Measurements from ENCODE around the gene AK2. TPM values are rescaled to one million over a fixed set of nuclear protein-coding genes. Genes with fewer than 3 reads are reported as not detected.
"Not testable (repeated sequence)": the region's sequence is repeated elsewhere in the genome, so short reads cannot be mapped to it uniquely, and the experiment has no call there.

AK2 gene
- total RNA-seq, 3 donors from 2014 or later = 147 to 228 (median 186) TPM

DNA sequence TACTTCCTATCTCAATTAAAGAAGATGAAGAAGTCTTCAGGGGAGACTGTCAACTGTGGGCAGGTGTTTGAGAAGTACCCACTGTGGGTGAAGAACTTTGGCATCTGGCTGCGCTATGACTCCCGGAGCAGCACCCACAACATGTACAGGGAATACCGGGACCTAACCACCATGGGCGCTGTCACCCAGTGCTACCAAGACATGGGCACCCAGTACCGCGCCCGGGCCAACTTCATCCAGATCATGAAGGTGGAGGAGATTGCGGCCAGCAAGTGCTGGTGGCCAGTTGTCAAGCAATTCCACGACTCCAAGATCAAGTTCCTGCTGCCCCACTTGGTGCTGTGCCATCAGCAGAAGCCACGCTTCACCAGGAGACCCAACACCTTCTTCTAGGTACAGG is 56.6 kb downstream of the AK2 start:
- Histone ChIP-seq H3K9me3 (no peaks in the 10 kb centered on the region), H3K4me3 (no peak overlapping the region), H3K4me1 (ENCODE audit: low read depth) (peaks cover 21% of the 10 kb centered on the region), H3K36me3 (ENCODE audit: low read depth) (no peaks in the 10 kb centered on the region)
- intact Hi-C loops (cut with DNase I, micrococcal nuclease) = no loop called here
- DNase-seq (peak in 1 of 3 donors; percentile 39), ATAC-seq (no peak)
- TF ChIP-seq, protein P1, sequence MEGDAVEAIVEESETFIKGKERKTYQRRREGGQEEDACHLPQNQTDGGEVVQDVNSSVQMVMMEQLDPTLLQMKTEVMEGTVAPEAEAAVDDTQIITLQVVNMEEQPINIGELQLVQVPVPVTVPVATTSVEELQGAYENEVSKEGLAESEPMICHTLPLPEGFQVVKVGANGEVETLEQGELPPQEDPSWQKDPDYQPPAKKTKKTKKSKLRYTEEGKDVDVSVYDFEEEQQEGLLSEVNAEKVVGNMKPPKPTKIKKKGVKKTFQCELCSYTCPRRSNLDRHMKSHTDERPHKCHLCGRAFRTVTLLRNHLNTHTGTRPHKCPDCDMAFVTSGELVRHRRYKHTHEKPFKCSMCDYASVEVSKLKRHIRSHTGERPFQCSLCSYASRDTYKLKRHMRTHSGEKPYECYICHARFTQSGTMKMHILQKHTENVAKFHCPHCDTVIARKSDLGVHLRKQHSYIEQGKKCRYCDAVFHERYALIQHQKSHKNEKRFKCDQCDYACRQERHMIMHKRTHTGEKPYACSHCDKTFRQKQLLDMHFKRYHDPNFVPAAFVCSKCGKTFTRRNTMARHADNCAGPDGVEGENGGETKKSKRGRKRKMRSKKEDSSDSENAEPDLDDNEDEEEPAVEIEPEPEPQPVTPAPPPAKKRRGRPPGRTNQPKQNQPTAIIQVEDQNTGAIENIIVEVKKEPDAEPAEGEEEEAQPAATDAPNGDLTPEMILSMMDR (IDR thresholded peaks at IDR 0.05) = no peak

DNA sequence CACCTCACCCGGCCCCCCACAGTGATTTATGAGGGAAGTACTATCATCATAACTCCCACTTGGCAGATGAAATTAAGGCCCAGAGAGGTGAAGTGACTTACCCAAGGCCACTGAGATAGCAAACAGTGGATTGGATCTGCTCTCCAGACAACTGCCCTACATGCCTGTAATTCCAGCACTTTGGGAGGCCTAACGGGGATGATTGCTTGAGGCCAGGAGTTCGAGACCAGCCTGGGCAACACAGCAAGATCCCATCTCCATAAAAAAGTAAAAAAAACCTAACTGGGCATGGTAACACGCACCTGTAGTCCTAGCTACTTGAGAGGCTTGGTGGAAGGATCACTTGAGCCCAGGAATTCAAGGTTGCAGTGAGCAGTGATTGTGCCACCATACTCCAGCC is 57.8 kb downstream of the AK2 start:
- intact Hi-C loops (cut with DNase I, micrococcal nuclease) = no loop called here
- no peaks in the 10 kb centered on the region for H3K36me3 ChIP-seq (ENCODE audit: low read depth)
- peaks cover 21% of the 10 kb centered on the region for H3K4me1 ChIP-seq (ENCODE audit: low read depth)
- TF ChIP-seq, protein P1 (IDR thresholded peaks at IDR 0.05) = no peak
- ATAC-seq (no peak), DNase-seq (no peak)
- no peak overlapping the region for H3K4me3 ChIP-seq
- no peaks in the 10 kb centered on the region for H3K9me3 ChIP-seq

DNA sequence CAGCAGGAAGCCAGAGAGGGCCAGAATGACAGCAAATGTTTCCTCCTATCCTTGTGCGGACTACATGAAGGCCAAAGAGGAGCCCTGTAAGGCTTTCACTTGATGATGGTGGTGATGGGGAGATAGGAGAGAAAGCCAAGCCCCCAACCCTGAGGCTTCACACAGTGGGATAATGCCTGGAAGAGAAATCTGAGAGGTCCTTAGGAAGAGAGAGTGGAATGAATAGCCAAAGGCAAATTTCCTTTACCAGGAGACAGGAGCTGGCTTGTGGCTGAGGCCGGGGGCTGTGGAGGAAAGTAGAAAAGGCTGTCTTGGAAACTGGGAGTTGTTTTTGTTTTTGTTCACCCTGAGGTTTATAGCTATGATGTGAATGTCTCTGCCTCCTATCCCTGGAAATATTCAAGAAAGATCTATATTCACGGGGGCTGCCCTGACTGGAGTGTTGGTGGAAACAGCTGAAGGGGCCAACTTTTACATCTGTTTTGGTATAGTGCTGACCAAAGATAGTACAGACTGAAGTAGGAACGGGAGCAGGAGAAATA is 59.1 kb downstream of the AK2 start:
- DNase-seq (no peak), ATAC-seq (no peak)
- H3K36me3 ChIP-seq (ENCODE audit: low read depth) = no peaks in the 10 kb centered on the region
- intact Hi-C loops (cut with DNase I, micrococcal nuclease) = no loop called here
- peaks cover 26% of the 10 kb centered on the region for H3K4me1 ChIP-seq (ENCODE audit: low read depth)
- no peaks in the 10 kb centered on the region for H3K9me3 ChIP-seq
- TF ChIP-seq, protein P1 (IDR thresholded peaks at IDR 0.05) = no peak
- no peak overlapping the region for H3K4me3 ChIP-seq

DNA sequence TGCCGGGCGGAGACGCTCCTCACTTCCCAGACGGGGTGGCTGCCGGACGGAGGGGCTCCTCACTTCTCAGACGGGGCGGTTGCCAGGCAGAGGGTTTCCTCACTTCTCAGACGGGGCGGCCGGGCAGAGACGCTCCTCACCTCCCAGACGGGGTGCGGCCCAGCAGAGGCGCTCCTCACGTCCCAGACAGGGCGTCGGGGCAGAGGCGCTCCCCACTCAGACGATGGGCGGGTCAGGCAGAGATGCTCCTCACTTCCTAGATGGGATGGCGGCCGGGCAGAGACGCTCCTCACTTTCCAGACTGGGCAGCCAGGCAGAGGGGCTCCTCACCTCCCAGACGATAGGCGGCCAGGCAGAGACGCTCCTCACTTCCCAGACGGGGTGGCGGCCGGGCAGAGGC is 61.6 kb downstream of the AK2 start:
- H3K4me3 ChIP-seq; H3K4me1 ChIP-seq (ENCODE audit: low read depth); H3K9me3 ChIP-seq; H3K36me3 ChIP-seq (ENCODE audit: low read depth); DNase-seq; intact Hi-C loops (cut with DNase I, micrococcal nuclease); ATAC-seq: not testable (repeated sequence)

DNA sequence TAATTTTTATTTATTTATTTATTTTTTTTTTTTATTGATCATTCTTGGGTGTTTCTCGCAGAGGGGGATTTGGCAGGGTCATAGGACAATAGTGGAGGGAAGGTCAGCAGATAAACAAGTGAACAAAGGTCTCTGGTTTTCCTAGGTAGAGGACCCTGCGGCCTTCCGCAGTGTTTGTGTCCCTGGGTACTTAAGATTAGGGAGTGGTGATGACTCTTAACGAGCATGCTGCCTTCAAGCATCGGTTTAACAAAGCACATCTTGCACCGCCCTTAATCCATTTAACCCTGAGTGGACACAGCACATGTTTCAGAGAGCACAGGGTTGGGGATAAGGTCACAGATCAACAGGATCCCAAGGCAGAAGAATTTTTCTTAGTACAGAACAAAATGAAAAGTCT is 63.2 kb downstream of the AK2 start:
- ATAC-seq; H3K36me3 ChIP-seq (ENCODE audit: low read depth); H3K4me3 ChIP-seq; H3K4me1 ChIP-seq (ENCODE audit: low read depth); H3K9me3 ChIP-seq; intact Hi-C loops (cut with DNase I, micrococcal nuclease); DNase-seq: not testable (repeated sequence)

DNA sequence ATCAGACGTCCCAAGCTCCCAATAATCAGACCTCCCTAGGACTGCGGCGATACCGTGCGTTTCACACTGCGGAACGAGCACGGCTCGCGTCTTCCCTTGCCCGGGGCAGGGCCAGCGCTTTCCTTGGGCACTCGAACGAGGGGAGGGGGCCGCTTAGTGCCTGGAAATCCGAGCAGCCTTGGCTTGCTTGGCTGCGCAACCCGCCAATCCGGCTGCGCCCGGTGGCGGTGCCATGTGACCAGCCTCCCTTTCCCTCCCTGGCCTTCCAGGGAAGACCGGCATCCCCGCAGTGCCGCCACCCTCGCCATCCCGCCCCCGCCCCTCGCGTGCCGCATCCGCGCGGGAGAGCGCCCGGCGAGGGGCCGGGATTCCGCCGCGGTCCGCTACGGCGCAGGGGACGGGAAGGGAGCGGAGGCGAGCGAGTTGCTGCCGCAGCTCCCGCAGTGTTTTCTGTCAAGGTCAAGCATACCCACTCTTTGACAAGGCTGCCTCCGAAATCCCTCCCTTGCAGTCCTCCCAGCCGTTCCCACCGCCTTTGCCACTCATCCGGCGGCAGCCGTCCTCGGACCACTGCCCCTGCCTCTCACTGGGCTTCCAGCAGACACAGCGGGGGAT is 63.8 kb downstream of the AK2 start:
- peak; percentile 88 for ATAC-seq
- H3K4me3 ChIP-seq = no peak overlapping the region
- H3K36me3 ChIP-seq (ENCODE audit: low read depth) = no peaks in the 10 kb centered on the region
- H3K9me3 ChIP-seq = no peaks in the 10 kb centered on the region
- peak; percentile 46 to 73 (median 67) for DNase-seq
- peaks cover 6% of the 10 kb centered on the region for H3K4me1 ChIP-seq (ENCODE audit: low read depth)
- TF ChIP-seq, protein P1 (IDR thresholded peaks at IDR 0.05) = no peak
- intact Hi-C loops (cut with DNase I, micrococcal nuclease) = no loop called here

DNA sequence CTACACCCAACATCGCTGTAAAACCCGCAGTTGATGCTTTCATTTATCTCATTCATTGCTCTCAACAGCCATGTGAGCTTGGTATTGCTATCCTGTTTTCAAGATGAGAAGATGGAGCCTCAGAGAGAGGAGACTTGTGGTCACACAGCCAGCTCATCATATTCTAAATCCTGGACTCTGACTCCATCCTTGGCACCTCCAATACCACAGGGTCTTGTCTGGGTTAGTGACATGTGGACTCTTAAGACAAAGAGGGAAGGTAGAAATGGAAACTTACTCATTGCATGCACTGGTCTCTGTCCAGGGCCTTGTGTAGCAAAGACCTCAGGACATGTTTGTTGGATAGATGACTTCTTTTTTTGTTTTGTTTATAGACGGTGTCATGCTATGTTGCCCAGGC is 65.1 kb downstream of the AK2 start:
- H3K4me1 ChIP-seq (ENCODE audit: low read depth) = peaks cover 6% of the 10 kb centered on the region
- intact Hi-C loops (cut with DNase I, micrococcal nuclease) = no loop called here
- DNase-seq = no peak
- H3K9me3 ChIP-seq = no peaks in the 10 kb centered on the region
- no peaks in the 10 kb centered on the region for H3K36me3 ChIP-seq (ENCODE audit: low read depth)
- no peak for ATAC-seq
- TF ChIP-seq, protein P1 (IDR thresholded peaks at IDR 0.05) = no peak
- H3K4me3 ChIP-seq = no peak overlapping the region
